ENCODE data around the gene HDLBP.

HDLBP gene

DNA sequence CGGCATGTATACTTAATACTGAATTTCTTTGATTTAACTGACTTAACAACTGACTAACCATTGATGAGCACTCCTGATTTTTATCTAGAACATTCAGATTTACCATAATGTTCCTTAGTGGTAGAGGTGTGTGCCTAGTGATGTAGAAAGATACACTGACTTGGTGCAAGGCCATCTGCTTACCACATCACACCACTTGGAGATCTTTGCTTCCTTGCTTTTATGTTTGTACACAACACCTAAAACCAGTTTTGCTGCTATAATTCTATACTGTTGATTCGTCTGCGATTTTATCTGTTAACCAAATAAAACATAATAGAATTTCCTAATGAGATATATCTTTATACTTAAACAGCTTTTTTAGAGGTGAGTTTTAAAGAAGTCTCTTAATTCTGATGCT is 36.8 kb upstream of the HDLBP start:
- H3K9me3 ChIP-seq (ENCODE audit: insufficient read depth, low read depth, low read length) = no peaks in the 10 kb centered on the region
- H3K27ac ChIP-seq (ENCODE audit: low read length) = no peak overlapping the region
- no peak overlapping the region; the same call in 1 of the 2 replicates for H3K9ac ChIP-seq (ENCODE audit: low read depth, low read length)
- peaks cover 74% of the 10 kb centered on the region for H3K36me3 ChIP-seq (ENCODE audit: insufficient read depth, low read depth, low read length)
- H3K4me1 ChIP-seq (ENCODE audit: insufficient read depth, low read length) = peaks cover 12% of the 10 kb centered on the region
- no peak overlapping the region for H3K4me3 ChIP-seq (ENCODE audit: low read length)
- H3K27me3 ChIP-seq (ENCODE audit: insufficient read depth, low read length) = no peaks in the 10 kb centered on the region

DNA sequence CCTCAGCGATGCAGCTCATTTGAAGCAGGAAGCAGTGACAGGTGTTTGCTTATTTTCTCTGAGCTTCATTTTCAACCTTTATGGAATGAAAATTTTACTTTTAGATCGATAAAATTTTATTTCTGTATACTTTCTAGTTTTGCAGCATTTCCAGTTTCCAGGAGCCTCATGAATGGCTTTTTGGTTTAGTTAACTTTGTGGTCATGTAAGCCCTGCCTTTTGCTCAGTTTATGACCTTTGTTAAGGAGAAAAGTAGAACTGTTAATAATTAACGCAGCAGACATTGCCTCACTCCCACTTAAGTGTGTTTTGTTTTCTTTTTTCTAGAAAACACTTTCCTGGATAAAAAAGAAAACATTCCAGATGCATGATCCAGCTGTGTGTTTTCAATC is 36.2 kb upstream of the HDLBP start:
- H3K9ac ChIP-seq (ENCODE audit: low read depth, low read length) = no peak overlapping the region
- peaks cover 7% of the 10 kb centered on the region; the same call in 1 of the 2 replicates for H3K4me1 ChIP-seq (ENCODE audit: insufficient read depth, low read length)
- H3K4me3 ChIP-seq (ENCODE audit: low read length) = no peak overlapping the region
- H3K27ac ChIP-seq (ENCODE audit: low read length) = no peak overlapping the region
- no peaks in the 10 kb centered on the region for H3K9me3 ChIP-seq (ENCODE audit: insufficient read depth, low read depth, low read length)
- H3K36me3 ChIP-seq (ENCODE audit: insufficient read depth, low read depth, low read length) = peaks cover 80% of the 10 kb centered on the region
- no peaks in the 10 kb centered on the region for H3K27me3 ChIP-seq (ENCODE audit: insufficient read depth, low read length)

DNA sequence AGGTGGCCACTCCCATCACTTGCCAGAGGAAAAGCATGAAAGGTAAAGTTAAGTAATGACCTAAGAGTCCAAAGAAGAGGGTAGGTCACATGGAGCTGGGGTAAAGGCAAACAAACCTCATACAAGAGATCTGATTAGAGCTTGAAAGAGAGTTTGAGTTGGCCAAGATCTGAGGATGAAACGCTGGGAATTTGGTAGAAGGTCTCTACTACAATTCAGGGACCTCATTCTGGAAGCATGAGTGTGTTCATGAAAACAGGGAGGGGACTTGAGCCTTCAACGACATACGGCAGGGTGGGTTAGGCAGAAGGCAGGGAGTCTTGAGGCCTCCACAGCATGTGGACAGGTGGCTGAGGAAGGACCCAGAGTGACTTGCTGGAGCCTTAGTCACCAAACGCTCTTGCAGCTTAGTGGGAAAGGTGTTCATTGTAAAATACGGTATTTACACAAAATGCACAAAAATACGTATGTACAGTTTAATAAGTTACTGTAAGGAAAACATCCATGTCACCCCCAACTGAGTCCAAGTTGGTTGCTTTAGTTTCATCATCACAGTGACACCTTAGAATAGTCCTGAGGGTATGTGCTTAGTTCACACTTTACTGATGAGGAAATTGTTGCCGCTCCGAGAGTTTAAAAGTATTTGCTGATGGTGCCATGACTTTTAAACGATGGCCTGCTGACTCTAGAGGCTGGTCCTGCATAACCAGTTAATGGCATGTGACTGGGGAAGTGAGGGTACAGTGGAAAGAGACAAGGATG is 35.6 kb upstream of the HDLBP start:
- H3K36me3 ChIP-seq (ENCODE audit: insufficient read depth, low read depth, low read length) = peaks cover 86% of the 10 kb centered on the region
- H3K4me3 ChIP-seq (ENCODE audit: low read length) = no peak overlapping the region
- peaks cover 7% of the 10 kb centered on the region; the same call in 1 of the 2 replicates for H3K4me1 ChIP-seq (ENCODE audit: insufficient read depth, low read length)
- H3K9me3 ChIP-seq (ENCODE audit: insufficient read depth, low read depth, low read length) = no peaks in the 10 kb centered on the region
- no peaks in the 10 kb centered on the region for H3K27me3 ChIP-seq (ENCODE audit: insufficient read depth, low read length)
- H3K9ac ChIP-seq (ENCODE audit: low read depth, low read length) = no peak overlapping the region
- no peak overlapping the region for H3K27ac ChIP-seq (ENCODE audit: low read length)

DNA sequence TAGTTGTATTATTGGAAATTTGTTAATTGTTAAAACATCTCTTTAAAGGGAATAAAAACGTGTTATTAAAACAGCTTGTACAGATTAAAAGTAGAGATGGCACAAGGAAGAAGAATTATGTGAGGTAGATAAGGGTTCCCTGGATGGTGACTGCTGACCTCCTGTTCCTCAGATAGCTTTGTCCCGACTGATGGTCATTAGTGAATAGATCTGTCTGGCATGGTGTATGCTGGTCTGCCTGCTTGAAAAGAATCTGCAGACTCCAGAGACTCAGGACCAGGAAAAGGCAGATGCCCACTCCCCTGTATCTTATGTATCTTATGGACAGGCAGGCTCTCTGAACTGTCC is 35.0 kb upstream of the HDLBP start:
- no peak overlapping the region for H3K9ac ChIP-seq (ENCODE audit: low read depth, low read length)
- H3K36me3 ChIP-seq (ENCODE audit: insufficient read depth, low read depth, low read length) = peaks cover 92% of the 10 kb centered on the region
- no peak overlapping the region for H3K27ac ChIP-seq (ENCODE audit: low read length)
- H3K4me3 ChIP-seq (ENCODE audit: low read length) = no peak overlapping the region
- peaks cover 7% of the 10 kb centered on the region; the same call in 1 of the 2 replicates for H3K4me1 ChIP-seq (ENCODE audit: insufficient read depth, low read length)
- no peaks in the 10 kb centered on the region for H3K27me3 ChIP-seq (ENCODE audit: insufficient read depth, low read length)
- no peaks in the 10 kb centered on the region for H3K9me3 ChIP-seq (ENCODE audit: insufficient read depth, low read depth, low read length)

DNA sequence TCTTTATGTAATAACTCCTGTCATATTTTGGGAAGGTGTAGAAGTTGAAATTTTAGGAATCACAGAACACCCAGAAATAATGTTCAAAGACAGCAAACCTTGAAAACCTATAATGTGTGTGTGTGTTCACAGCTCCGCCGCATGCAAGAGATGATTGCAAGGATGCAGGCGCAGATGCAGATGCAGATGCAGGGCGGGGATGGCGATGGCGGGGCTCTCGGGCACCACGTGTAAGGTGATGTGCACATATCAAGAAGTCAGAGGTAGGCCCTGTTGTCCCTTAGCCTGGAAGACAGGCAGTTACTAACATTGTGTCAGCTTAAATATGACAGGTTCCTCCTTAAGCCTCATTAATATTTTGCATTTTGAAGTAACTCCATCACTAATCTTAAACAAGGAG is 34.5 kb upstream of the HDLBP start:
- H3K4me3 ChIP-seq (ENCODE audit: low read length) = no peak overlapping the region
- H3K4me1 ChIP-seq (ENCODE audit: insufficient read depth, low read length) = peaks cover 6% of the 10 kb centered on the region; the same call in 1 of the 2 replicates
- H3K27ac ChIP-seq (ENCODE audit: low read length) = no peak overlapping the region
- H3K9ac ChIP-seq (ENCODE audit: low read depth, low read length) = no peak overlapping the region
- H3K36me3 ChIP-seq (ENCODE audit: insufficient read depth, low read depth, low read length) = peaks cover 97% of the 10 kb centered on the region
- no peaks in the 10 kb centered on the region for H3K27me3 ChIP-seq (ENCODE audit: insufficient read depth, low read length)
- no peaks in the 10 kb centered on the region for H3K9me3 ChIP-seq (ENCODE audit: insufficient read depth, low read depth, low read length)

DNA sequence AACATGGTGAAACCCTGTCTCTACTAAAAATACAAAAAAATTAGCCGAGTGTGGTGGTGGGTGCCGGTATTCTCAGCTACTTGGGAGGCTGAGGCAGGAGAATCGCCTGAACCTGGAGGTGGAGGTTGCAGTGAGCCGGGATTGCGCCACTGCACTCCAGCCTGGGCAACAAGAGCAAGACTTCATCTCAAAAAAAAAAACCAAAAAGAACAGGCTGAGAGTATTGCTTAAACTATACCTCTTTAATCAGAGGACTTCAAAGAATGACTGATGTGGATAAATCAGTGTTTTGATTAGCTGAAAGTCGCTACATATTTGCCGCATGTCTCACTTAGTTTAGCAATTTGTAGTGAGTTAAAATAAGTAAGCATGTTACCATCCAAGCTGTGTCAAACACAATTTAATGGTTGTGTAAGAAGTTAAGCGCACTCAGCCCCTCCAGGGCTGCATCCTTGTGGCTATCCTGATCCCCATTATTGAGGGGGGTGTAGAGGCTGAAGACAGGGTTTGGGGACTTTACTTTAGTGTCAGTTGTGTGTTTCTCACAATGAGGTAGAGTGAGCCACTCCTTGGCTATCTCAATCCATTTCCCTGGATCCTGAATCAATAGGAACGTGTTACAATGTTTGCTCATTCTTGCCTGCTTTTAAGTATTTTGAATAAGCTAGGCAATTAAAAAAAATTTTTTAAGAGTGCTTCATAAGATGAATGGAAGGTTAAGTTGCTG is 29.6 kb upstream of the HDLBP start:
- no peak overlapping the region for H3K27ac ChIP-seq (ENCODE audit: low read length)
- H3K9me3 ChIP-seq (ENCODE audit: insufficient read depth, low read depth, low read length) = no peaks in the 10 kb centered on the region
- no peaks in the 10 kb centered on the region for H3K4me1 ChIP-seq (ENCODE audit: insufficient read depth, low read length)
- peaks cover 99% of the 10 kb centered on the region for H3K36me3 ChIP-seq (ENCODE audit: insufficient read depth, low read depth, low read length)
- H3K9ac ChIP-seq (ENCODE audit: low read depth, low read length) = no peak overlapping the region
- no peak overlapping the region for H3K4me3 ChIP-seq (ENCODE audit: low read length)
- H3K27me3 ChIP-seq (ENCODE audit: insufficient read depth, low read length) = no peaks in the 10 kb centered on the region

DNA sequence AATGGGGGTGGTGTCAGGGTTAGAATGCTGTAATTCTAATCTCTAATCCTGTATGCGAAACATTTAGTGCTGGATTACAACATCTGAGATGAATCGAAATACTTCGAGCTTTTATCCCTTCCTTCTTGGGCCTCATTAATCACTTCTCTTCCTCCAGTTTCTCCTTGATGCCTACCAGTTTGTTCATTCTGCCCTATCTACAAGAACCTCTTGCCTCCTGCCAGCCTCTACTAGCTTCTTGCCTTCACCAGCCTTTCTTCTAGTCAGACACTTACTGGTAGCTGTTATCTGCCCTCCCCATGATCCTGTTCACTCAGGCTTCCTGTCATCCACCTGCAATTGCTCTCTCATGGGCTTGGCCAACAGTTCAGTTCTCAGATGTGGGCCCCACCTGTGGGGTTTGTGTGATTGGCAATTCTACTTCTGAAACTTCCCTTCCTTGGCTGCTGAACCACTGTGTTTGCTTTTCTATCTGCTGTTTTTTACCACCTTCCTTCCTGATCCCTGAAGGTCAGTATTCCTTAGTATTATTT is 25.2 kb upstream of the HDLBP start:
- Histone ChIP-seq H3K27me3 (ENCODE audit: insufficient read depth, low read length) (no peaks in the 10 kb centered on the region), H3K9ac (ENCODE audit: low read depth, low read length) (no peak overlapping the region), H3K27ac (ENCODE audit: low read length) (no peak overlapping the region), H3K36me3 (ENCODE audit: insufficient read depth, low read depth, low read length) (peaks cover 94% of the 10 kb centered on the region), H3K4me3 (ENCODE audit: low read length) (no peak overlapping the region), H3K4me1 (ENCODE audit: insufficient read depth, low read length) (no peaks in the 10 kb centered on the region), H3K9me3 (ENCODE audit: insufficient read depth, low read depth, low read length) (no peaks in the 10 kb centered on the region)

DNA sequence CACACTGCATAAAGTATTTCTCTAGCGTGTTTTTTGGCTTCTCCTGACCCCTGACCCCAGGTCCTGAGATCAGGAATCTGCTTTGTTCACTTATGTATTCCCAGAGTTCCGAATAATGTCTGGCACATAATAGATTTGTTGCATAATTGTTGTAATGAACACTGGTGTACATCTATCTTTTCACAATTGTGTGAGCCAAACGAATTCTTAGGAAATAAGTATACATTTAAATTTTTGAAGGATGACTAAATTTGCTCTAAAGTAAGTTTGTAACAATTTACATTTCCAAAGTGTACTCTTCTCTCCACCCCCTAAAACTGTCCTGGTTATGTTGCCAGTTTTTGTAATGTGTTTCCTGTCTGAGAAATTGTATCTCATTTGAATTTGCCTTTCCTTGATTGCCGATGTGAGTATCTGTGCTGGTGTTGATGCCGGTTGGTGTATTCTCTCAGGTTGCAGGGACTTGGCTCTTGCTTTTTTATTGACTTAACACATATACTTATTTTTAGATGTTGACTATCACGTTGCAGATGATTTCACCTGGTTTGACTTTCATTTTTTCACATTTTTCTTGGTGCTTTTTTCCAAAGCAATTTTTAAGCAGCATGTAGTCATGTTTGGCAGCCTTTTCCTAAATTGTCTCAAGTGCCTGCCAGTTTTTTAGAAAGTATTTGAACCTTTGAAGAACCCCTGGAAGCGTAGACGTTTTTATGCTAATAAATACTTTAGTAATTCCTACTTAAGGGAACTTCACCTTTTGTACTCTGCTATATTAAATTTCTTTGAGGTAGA is 24.6 kb upstream of the HDLBP start:
- Histone ChIP-seq H3K9ac (ENCODE audit: low read depth, low read length) (no peak overlapping the region), H3K9me3 (ENCODE audit: insufficient read depth, low read depth, low read length) (no peaks in the 10 kb centered on the region), H3K4me1 (ENCODE audit: insufficient read depth, low read length) (no peaks in the 10 kb centered on the region), H3K27ac (ENCODE audit: low read length) (no peak overlapping the region), H3K4me3 (ENCODE audit: low read length) (no peak overlapping the region), H3K27me3 (ENCODE audit: insufficient read depth, low read length) (no peaks in the 10 kb centered on the region), H3K36me3 (ENCODE audit: insufficient read depth, low read depth, low read length) (peaks cover 94% of the 10 kb centered on the region)

DNA sequence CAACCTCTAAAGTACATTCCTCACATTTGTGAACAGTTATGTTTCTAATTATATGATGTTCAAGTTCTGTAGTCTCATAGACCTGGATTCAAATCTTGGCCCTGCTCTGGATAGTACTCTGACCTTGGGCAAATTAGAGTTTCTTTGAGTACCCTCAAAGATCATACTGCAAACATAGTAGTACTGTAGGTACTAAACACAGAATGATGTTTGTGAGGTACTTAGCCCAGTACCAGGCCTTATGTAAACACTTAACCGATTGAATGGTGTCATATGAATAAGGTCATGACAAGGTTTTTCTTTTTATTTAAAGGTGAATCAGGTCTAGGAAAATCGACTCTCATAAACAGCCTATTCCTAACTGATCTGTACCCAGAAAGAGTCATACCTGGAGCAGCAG is 19.3 kb upstream of the HDLBP start:
- H3K9me3 ChIP-seq (ENCODE audit: insufficient read depth, low read depth, low read length) = no peaks in the 10 kb centered on the region
- H3K36me3 ChIP-seq (ENCODE audit: insufficient read depth, low read depth, low read length) = peaks cover 88% of the 10 kb centered on the region
- no peak overlapping the region for H3K27ac ChIP-seq (ENCODE audit: low read length)
- no peaks in the 10 kb centered on the region; the same call in 1 of the 2 replicates for H3K4me1 ChIP-seq (ENCODE audit: insufficient read depth, low read length)
- H3K27me3 ChIP-seq (ENCODE audit: insufficient read depth, low read length) = no peaks in the 10 kb centered on the region
- no peak overlapping the region for H3K4me3 ChIP-seq (ENCODE audit: low read length)
- no peak overlapping the region for H3K9ac ChIP-seq (ENCODE audit: low read depth, low read length)

DNA sequence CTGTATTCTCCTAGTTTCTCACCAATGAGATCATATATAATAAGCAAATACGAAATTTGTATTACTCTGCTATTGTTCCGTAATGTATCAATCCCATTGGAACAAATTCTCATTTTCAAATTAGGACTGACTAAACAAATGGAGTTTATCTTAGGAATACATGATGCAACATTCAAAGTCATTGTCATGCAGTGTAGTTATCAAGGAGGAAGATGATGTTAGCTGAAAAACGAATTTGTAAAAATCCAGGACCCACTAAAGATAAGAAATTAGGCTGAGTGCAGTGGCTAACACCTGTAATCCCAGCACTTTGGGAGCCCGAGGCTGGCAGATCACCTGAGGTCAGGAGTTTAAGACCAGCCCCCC is 15.1 kb upstream of the HDLBP start:
- Histone ChIP-seq H3K4me1 (ENCODE audit: insufficient read depth, low read length) (no peaks in the 10 kb centered on the region; the same call in 1 of the 2 replicates), H3K36me3 (ENCODE audit: insufficient read depth, low read depth, low read length) (peaks cover 83% of the 10 kb centered on the region), H3K27ac (ENCODE audit: low read length) (no peak overlapping the region), H3K4me3 (ENCODE audit: low read length) (no peak overlapping the region), H3K27me3 (ENCODE audit: insufficient read depth, low read length) (no peaks in the 10 kb centered on the region), H3K9ac (ENCODE audit: low read depth, low read length) (no peak overlapping the region), H3K9me3 (ENCODE audit: insufficient read depth, low read depth, low read length) (no peaks in the 10 kb centered on the region)

DNA sequence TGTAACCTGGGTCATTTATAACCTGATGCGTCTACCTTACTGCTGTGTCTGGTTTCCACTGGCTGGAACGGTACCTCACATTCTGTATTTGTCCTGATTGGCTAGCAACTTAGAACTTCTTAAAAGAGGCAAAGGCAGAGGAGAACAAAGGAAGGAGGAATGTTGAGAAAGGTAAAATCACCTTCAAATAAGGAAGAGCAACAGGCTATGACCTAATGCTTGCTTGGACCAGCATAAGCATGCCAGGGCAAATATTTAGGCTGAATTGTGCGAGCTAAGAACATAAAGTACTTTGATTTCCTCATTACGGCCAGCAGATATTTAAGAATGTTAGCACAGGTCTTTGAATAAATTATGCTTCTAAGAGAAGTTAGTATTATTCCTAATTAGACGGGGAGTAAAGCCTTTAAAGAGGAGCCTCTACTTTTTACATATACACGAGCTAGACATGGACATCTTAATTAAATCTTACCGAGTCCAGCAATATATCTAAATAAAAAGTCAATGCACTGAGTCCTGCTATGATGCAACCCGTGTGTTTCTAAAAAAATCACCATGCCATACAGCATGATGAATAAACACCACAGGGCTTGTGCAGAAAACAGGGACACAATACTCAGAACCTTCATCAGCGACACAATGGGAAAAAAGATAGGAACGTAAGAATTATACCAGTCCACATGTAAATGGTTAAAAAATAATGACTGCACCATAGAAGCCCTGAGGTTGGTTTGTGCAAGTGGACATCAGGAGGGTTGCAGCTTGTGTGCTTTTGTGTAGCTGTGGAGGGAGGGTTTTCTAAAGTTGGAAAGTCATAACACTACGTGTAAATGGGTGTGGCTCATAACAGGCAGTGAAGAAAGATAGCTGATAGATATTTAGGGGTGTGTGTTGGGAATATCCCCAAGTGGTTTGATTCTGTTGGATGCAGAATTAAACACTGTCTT is 14.5 kb upstream of the HDLBP start:
- Histone ChIP-seq H3K4me3 (ENCODE audit: low read length) (no peak overlapping the region), H3K4me1 (ENCODE audit: insufficient read depth, low read length) (peaks cover 4% of the 10 kb centered on the region; the same call in 1 of the 2 replicates), H3K27ac (ENCODE audit: low read length) (no peak overlapping the region), H3K9ac (ENCODE audit: low read depth, low read length) (no peak overlapping the region), H3K9me3 (ENCODE audit: insufficient read depth, low read depth, low read length) (no peaks in the 10 kb centered on the region), H3K27me3 (ENCODE audit: insufficient read depth, low read length) (no peaks in the 10 kb centered on the region), H3K36me3 (ENCODE audit: insufficient read depth, low read depth, low read length) (peaks cover 83% of the 10 kb centered on the region)

Data from iPS-20b (cell line).